ENCODE measurements around the gene ZFYVE26.

DNA sequence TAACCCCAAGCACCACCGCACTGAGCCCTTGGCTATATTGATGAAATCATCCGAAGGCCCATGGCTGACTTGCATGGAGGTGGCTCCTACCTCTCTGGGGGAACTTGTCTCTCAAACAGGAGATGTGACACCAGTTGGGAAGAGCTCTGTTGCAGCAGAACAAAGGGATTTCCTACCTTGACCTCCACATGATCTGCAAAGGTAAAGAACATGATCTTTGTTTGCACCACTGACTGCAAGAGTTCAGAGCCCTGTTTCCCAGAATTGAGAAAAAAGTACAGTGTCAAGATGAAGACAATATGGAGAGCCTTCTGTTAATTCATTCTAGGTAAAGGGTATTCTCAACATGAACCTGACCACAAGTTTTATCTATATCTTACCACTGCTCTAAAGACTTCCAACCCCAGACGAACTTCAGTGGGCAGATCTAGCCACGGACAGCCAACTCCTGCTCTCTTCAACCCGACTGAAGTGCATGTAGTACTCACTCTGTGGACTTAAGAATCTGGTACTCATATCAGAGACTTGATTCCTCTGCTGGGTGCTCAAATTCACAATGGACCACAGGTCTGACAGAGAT, 32.1 kb downstream of the ZFYVE26 start:
- TF ChIP-seq FOS (IDR thresholded peaks at IDR 0.05; ENCODE audit: borderline replicate concordance, extremely low read depth, insufficient read length): no peak
- TF ChIP-seq POLR2AphosphoS5 (IDR thresholded peaks at IDR 0.05; ENCODE audit: low read length): no peak
- TF ChIP-seq, protein P1, sequence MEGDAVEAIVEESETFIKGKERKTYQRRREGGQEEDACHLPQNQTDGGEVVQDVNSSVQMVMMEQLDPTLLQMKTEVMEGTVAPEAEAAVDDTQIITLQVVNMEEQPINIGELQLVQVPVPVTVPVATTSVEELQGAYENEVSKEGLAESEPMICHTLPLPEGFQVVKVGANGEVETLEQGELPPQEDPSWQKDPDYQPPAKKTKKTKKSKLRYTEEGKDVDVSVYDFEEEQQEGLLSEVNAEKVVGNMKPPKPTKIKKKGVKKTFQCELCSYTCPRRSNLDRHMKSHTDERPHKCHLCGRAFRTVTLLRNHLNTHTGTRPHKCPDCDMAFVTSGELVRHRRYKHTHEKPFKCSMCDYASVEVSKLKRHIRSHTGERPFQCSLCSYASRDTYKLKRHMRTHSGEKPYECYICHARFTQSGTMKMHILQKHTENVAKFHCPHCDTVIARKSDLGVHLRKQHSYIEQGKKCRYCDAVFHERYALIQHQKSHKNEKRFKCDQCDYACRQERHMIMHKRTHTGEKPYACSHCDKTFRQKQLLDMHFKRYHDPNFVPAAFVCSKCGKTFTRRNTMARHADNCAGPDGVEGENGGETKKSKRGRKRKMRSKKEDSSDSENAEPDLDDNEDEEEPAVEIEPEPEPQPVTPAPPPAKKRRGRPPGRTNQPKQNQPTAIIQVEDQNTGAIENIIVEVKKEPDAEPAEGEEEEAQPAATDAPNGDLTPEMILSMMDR (IDR thresholded peaks at IDR 0.05 in 2 of 3, conservative IDR thresholded peaks at IDR 0.05 in 1 of 3; ENCODE audit: control insufficient read depth in 2 of 3, extremely low read depth in 1 of 3, insufficient read depth in 1 of 3, low read depth in 3 of 3, low read length in 3 of 3): no peak
- TF ChIP-seq TARDBP (IDR thresholded peaks at IDR 0.05; ENCODE audit: borderline replicate concordance): no peak
- no peak for TF ChIP-seq DPF2 (IDR thresholded peaks at IDR 0.05)
- TF ChIP-seq, protein P2, sequence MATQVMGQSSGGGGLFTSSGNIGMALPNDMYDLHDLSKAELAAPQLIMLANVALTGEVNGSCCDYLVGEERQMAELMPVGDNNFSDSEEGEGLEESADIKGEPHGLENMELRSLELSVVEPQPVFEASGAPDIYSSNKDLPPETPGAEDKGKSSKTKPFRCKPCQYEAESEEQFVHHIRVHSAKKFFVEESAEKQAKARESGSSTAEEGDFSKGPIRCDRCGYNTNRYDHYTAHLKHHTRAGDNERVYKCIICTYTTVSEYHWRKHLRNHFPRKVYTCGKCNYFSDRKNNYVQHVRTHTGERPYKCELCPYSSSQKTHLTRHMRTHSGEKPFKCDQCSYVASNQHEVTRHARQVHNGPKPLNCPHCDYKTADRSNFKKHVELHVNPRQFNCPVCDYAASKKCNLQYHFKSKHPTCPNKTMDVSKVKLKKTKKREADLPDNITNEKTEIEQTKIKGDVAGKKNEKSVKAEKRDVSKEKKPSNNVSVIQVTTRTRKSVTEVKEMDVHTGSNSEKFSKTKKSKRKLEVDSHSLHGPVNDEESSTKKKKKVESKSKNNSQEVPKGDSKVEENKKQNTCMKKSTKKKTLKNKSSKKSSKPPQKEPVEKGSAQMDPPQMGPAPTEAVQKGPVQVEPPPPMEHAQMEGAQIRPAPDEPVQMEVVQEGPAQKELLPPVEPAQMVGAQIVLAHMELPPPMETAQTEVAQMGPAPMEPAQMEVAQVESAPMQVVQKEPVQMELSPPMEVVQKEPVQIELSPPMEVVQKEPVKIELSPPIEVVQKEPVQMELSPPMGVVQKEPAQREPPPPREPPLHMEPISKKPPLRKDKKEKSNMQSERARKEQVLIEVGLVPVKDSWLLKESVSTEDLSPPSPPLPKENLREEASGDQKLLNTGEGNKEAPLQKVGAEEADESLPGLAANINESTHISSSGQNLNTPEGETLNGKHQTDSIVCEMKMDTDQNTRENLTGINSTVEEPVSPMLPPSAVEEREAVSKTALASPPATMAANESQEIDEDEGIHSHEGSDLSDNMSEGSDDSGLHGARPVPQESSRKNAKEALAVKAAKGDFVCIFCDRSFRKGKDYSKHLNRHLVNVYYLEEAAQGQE (IDR thresholded peaks at IDR 0.05; ENCODE audit: low read depth, low read length): no peak
- TF ChIP-seq CHD2 (IDR thresholded peaks at IDR 0.05; ENCODE audit: borderline replicate concordance, low read depth, low read length): no peak
- TF ChIP-seq CBX3 (IDR thresholded peaks at IDR 0.05; ENCODE audit: borderline replicate concordance, low read depth): no peak

Measured in GM12878 (cell line).